Transverse colon (tissue), 4 donors: ENCODE measurements around the gene KCTD14. TPM values are rescaled to one million over a fixed set of nuclear protein-coding genes. Genes with fewer than 3 reads are reported as not detected.

Experiments
- DNase-seq: peaks from one replicate; pipeline ENCODE4 v3.0.0-alpha.2; 2019
- H3K27ac ChIP-seq, 4 donors: fragments of 200-600 bp; sonication (generic); 2 replicates each; pipeline ENCODE4 v1.5.1; 2016 to 2018; ENCODE audit warnings: inconsistent platforms in 4 of 4
- H3K27me3 ChIP-seq: fragments of 200-600 bp; sonication (generic); 2 replicates; pipeline ENCODE4 v1.5.1; 2017; ENCODE audit warnings: inconsistent platforms
- H3K36me3 ChIP-seq, 4 donors: fragments of 200-600 bp; sonication (generic); 2 replicates each; pipeline ENCODE4 v1.5.1; 2017 to 2019; ENCODE audit warnings: inconsistent platforms in 4 of 4
- H3K4me1 ChIP-seq, 4 donors: fragments of 200-600 bp; sonication (generic); 2 replicates each; pipeline ENCODE4 v1.5.1; 2017 to 2020; ENCODE audit warnings: inconsistent platforms in 4 of 4
- H3K4me3 ChIP-seq, 4 donors: fragments of 200-600 bp; sonication (generic); 1 replicate in 1 of 4; 2 replicates in 3 of 4; pipeline versions ENCODE4 v1.5.1 to v1.6.1; 2017 to 2019; ENCODE audit warnings: inconsistent platforms in 4 of 4
- H3K9me3 ChIP-seq, 2 donors: fragments of 200-600 bp; sonication (generic); 2 replicates each; pipeline ENCODE4 v1.5.1; 2017 to 2019; ENCODE audit warnings: inconsistent platforms in 2 of 2
- CTCF ChIP-seq, 5 experiments: fragments of 200-600 bp in 3 of 5; fragments of 450-650 bp in 2 of 5; sonication (generic) in 3 of 5; IDR thresholded peaks; 1 replicate in 2 of 5; 2 replicates in 3 of 5; pipeline ENCODE4 v1.5.1; 2016 to 2017; ENCODE audit warnings: antibody characterized with exemption in 5 of 5, inconsistent platforms in 3 of 5, mild to moderate bottlenecking in 2 of 5, moderate library complexity in 1 of 5
- EP300 ChIP-seq: sonication (generic); formaldehyde crosslinking; IDR thresholded peaks from one replicate; pipeline ENCODE4 v1.6.1; 2017; ENCODE audit warnings: antibody characterized with exemption, low read depth
- POLR2A ChIP-seq: fragments of 450-650 bp; IDR thresholded peaks from one replicate; pipeline ENCODE4 v1.6.1; 2016; ENCODE audit warnings: antibody characterized with exemption, mild to moderate bottlenecking, moderate library complexity
- POLR2AphosphoS5 ChIP-seq, 3 donors: sonication (generic); formaldehyde crosslinking; IDR thresholded peaks; one replicate each; pipeline ENCODE4 v1.6.1; 2016; ENCODE audit warnings: antibody characterized with exemption in 3 of 3
- WGBS, 2 donors: methylation state at CpG; one replicate each; pipeline ENCODE4 v1.1.5; 2018; ENCODE audit warnings: low coverage in 1 of 2; 5-methylcytosine and 5-hydroxymethylcytosine counted together
- in situ Hi-C, 4 donors: fragments of 200-750 bp; cut with MboI; loops; one replicate each; pipeline versions ENCODE4 v1.15.0 to v1.15.1; 2017; ENCODE audit warnings: low sequenced_read_pairs in 3 of 4, low pct_ligation_motif_present in 1 of 4, low pct_unique_long_range_greater_than_20kb in 1 of 4
- intact Hi-C: fragments of 100-400 bp; cut with DNase I; formaldehyde crosslinking; loops from one replicate; pipeline ENCODE4 v1.15.1; 2023; ENCODE audit warnings: low total_unique reads
- total RNA-seq, 4 donors: library from RNA; depleted of rRNA; stranded (reverse); fragments of >200 nt; gene quantifications; one replicate each; pipeline ENCODE4 v1.1.0, GENCODE V29; 2016

The KCTD14 gene
- total RNA-seq, 4 donors from 2014 or later: 1.2 to 8.6 (median 5.1) TPM

- peaks cover 0 to 8% (median 0%) of the 10 kb centered on the region in 4 donors for H3K36me3 ChIP-seq
- intact Hi-C loops: loop anchor here (10.0 kb wide), 1 partner anchor 1162 kb away; no protein-coding TSS in a partner anchor
- H3K4me3 ChIP-seq: no peak overlapping the region
- H3K4me1 ChIP-seq: no peaks in the 10 kb centered on the region
- in situ Hi-C loops: no loop called here
- no peak overlapping the region for H3K27ac ChIP-seq
- no peaks in the 10 kb centered on the region for H3K27me3 ChIP-seq
- DNase-seq: no peak
- 83% methylated on average over 2 of the region's 2 CpGs; no CpG with 5 or more reads in 1 of the 2 donors for WGBS, 2 donors
- TF ChIP-seq POLR2A: no peak
- no peak for TF ChIP-seq POLR2AphosphoS5 (IDR thresholded peaks at IDR 0.05)
- TF ChIP-seq CTCF (IDR thresholded peaks at IDR 0.05): no peak
- no peak for TF ChIP-seq EP300
- H3K9me3 ChIP-seq: no peaks in the 10 kb centered on the region
These were observed 56.7 kb downstream of the KCTD14 start for GRCh38 chr11:77966338-77966737.

Other genes with a start within 250 kb of the KCTD14 start
- gene RSF1, start 202.6 kb downstream of the KCTD14 start, total RNA-seq: 10 to 100 TPM; 45.6 to 72.8 (median 58.1) TPM
- gene AAMDC, start 202.1 kb downstream of the KCTD14 start, total RNA-seq: 10 to 100 TPM in 2 of 4 donors, not detected in 2; 14.4 to 30.7 TPM
- 10 to 100 TPM in 3 of 4 donors, 1 to 10 TPM in 1; 3.8 to 45.9 (median 31.5) TPM for gene INTS4, start 28.6 kb downstream of the KCTD14 start, total RNA-seq
- gene THRSP, start 40.6 kb upstream of the KCTD14 start, total RNA-seq: not detected
- 100 to 1,000 TPM in 2 of 4 donors, 10 to 100 TPM in 1, 1 to 10 TPM in 1; 6.0 to 123 (median 68.4) TPM for gene NDUFC2, start 56.6 kb upstream of the KCTD14 start, total RNA-seq
- 10 to 100 TPM in 3 of 4 donors, 1 to 10 TPM in 1; 4.9 to 28.9 (median 14.5) TPM for gene ALG8, start 116.3 kb upstream of the KCTD14 start, total RNA-seq
- gene KCTD21, start 165.3 kb upstream of the KCTD14 start, total RNA-seq: 10 to 100 TPM; 10.9 to 55.0 (median 29.2) TPM
- 10 to 100 TPM in 2 of 4 donors, 1 to 10 TPM in 2; 7.4 to 17.2 (median 10.9) TPM for gene USP35, start 165.6 kb upstream of the KCTD14 start, total RNA-seq